Bronchial epithelial cell (primary cell): ENCODE measurements around the gene TSPAN13. TPM values are rescaled to one million over a fixed set of nuclear protein-coding genes. Genes with fewer than 3 reads are reported as not detected.

Experiments
- DNase-seq: peaks from one replicate; pipeline ENCODE4 v3.0.0-alpha.2; 2010; ENCODE audit warnings: low read depth
- FAIRE-seq: peaks from 2 replicates; lab custom pipeline; 2011; peaks lifted over from hg19 to GRCh38; lab: Jason Lieb, UNC
- H3K27me3 ChIP-seq: 2 replicates; pipeline ENCODE4 v1.5.1; 2011; ENCODE audit warnings: low read length; ENCODE audit not compliant: control insufficient read depth, insufficient read depth
- H3K36me3 ChIP-seq: 2 replicates; pipeline ENCODE4 v1.5.1; 2011; ENCODE audit warnings: low read length; ENCODE audit not compliant: control insufficient read depth, insufficient read depth
- H3K4me3 ChIP-seq: 2 replicates; pipeline ENCODE4 v1.5.1; 2011; ENCODE audit warnings: mild to moderate bottlenecking, low read depth, low read length, control low read depth
- total RNA-seq: library from RNA; depleted of rRNA; stranded (reverse); fragments of >200 nt; gene quantifications from 2 replicates; pipeline ENCODE4 v1.2.1, GENCODE V29; 2014
- TF ChIP-seq, protein P1 (sequence below): IDR thresholded peaks from 2 replicates; pipeline ENCODE4 v1.5.1; 2011; ENCODE audit warnings: mild to moderate bottlenecking, moderate library complexity, low read length, control low read depth, inconsistent platforms; ENCODE audit not compliant: insufficient read depth, severe bottlenecking

TSPAN13 gene
- total RNA-seq, 1 donor from 2014 or later, result 41.6 TPM

DNA sequence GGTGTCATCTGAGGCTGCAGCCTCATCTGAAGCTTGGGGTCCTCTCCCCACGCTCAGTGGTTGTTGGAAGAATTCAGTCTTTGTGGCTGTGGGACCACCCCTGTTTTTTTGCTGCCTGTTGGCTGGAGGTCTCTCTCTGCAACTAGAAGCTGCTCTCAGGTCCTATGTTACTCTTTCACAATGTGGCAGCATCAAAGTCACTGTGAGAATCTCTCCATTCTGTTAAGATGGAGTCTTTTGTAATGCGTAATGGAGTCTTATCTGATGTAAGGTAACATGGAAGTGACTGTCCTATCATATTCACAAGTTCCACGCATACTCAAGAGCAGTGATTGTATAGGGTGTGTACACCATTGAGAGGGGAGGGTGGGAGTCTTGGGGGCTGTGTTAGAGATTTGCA lies 24.9 kb downstream of the TSPAN13 start:
- TF ChIP-seq, protein P1, sequence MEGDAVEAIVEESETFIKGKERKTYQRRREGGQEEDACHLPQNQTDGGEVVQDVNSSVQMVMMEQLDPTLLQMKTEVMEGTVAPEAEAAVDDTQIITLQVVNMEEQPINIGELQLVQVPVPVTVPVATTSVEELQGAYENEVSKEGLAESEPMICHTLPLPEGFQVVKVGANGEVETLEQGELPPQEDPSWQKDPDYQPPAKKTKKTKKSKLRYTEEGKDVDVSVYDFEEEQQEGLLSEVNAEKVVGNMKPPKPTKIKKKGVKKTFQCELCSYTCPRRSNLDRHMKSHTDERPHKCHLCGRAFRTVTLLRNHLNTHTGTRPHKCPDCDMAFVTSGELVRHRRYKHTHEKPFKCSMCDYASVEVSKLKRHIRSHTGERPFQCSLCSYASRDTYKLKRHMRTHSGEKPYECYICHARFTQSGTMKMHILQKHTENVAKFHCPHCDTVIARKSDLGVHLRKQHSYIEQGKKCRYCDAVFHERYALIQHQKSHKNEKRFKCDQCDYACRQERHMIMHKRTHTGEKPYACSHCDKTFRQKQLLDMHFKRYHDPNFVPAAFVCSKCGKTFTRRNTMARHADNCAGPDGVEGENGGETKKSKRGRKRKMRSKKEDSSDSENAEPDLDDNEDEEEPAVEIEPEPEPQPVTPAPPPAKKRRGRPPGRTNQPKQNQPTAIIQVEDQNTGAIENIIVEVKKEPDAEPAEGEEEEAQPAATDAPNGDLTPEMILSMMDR, result no peak
- H3K4me3 ChIP-seq, result no peak overlapping the region
- no peak for DNase-seq
- no peak for FAIRE-seq
- H3K36me3 ChIP-seq, result peaks cover 4% of the 10 kb centered on the region
- H3K27me3 ChIP-seq, result no peaks in the 10 kb centered on the region

DNA sequence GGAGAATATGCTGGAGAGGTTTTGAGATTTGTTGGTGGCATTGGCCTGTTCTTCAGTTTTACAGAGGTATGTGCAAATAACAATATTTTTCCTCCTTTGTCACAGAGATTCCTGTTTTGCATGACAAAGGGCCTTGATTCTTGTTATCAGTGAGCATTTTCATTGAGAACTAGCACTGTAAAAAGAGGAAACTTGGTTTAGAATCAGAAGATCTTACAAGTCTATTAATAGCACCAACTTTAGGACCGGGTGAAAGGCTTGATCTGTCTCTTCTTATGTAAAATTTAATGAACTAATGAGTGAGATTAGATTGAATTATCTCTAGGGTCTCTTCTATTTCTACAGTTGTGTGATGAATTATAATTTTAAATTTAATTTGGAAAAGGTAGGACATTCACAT lies 25.5 kb downstream of the TSPAN13 start:
- TF ChIP-seq, protein P1, result no peak
- H3K36me3 ChIP-seq, result peaks cover 4% of the 10 kb centered on the region
- DNase-seq (no peak), FAIRE-seq (no peak)
- H3K27me3 ChIP-seq, result no peaks in the 10 kb centered on the region
- H3K4me3 ChIP-seq, result no peak overlapping the region

DNA sequence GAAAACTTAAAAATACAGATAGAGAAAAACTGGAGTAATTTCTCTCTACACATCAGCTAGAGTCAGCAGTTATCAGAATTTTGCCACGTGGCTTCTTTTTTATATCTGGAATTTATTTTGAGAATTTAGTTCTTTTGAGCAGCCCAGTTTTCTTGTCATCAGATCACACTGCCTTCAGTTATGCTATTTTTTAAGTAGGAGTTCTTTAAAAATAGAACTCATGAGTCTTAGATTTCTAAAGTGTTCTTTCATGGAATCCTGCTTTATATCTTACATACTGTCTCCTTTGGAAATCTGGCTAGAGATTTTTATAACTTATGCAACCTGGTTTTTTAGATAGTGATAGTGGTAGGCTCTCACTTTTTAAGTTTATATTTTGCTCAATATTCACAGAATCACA lies 27.0 kb downstream of the TSPAN13 start:
- Histone ChIP-seq H3K36me3 (peaks cover 4% of the 10 kb centered on the region), H3K27me3 (no peaks in the 10 kb centered on the region), H3K4me3 (no peak overlapping the region)
- no peak for FAIRE-seq
- DNase-seq, result no peak
- TF ChIP-seq, protein P1, result no peak

DNA sequence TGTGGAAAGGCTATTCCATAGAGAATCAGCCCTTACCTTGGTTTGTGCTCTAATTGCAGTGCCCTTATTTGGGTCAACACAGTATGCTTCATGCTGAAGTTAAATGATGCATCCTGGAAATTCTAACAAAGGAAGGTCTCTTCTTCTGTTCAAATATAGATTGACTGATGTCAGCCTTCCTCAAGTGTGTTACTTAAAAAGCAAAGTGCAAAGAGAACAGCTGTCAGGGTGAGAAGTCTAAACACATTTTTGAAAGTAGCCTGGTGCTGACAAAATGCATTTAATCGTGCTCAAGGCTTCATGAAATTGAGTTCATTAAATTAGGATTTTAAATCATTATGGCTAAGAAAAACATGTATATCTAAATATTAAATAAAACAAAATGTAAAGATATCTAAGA lies 31.8 kb downstream of the TSPAN13 start:
- no peak for FAIRE-seq
- no peak for DNase-seq
- TF ChIP-seq, protein P1, result no peak
- Histone ChIP-seq H3K36me3 (peaks cover 3% of the 10 kb centered on the region), H3K27me3 (no peaks in the 10 kb centered on the region), H3K4me3 (no peak overlapping the region)

DNA sequence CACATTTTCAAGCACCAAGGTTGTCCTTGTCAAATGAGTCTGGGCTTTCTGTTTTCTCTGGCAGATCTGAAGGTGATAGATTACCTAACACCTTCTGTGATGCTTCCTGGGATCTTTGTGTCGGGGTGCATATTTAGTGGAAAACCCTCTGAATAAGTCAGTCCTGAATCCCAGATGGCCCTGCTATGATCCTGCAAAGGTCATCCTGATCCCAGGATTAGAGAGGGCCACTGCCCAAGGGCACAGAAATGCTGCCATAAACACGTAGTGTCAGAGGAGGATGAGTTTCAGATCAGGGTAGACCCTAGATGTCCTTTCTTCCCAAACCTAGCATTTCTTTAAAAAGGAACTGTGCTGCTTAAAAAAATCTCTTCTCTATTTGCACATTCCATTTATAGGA lies 32.3 kb downstream of the TSPAN13 start:
- Histone ChIP-seq H3K36me3 (peaks cover 3% of the 10 kb centered on the region), H3K27me3 (no peaks in the 10 kb centered on the region), H3K4me3 (no peak overlapping the region)
- TF ChIP-seq, protein P1, result no peak
- FAIRE-seq (no peak), DNase-seq (no peak)

DNA sequence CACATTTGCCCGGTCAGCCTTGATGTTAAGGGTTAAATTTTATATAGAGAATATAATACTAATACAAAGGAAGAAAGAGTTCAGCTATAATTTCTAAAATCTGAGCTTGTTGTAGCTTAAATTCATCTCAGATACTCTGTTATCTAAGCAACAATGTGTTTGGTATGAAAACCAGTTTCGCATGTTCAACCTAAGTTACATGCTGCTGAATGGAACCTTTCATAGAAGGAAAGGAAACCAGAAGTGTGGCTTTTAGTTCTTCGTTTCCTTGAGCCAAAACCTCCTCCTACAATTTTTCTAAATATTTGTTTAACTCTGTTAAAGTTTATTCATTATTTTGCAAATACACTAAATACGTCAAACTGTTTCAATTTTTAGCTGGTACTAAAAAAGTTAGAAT lies 32.7 kb downstream of the TSPAN13 start:
- Histone ChIP-seq H3K4me3 (no peak overlapping the region), H3K36me3 (peaks cover 3% of the 10 kb centered on the region), H3K27me3 (no peaks in the 10 kb centered on the region)
- FAIRE-seq (no peak), DNase-seq (no peak)
- TF ChIP-seq, protein P1, result no peak
